Activated CD4-positive, alpha-beta T cell treated with anti-CD3 and anti-CD28 coated beads, Interleukin-2, amount 50 U/mL, for 48 hours (primary cell): ENCODE results near the gene MS4A10.
"Not testable (repeated sequence)": the region's sequence is repeated elsewhere in the genome, so short reads cannot be mapped to it uniquely, and the experiment has no call there.

Source experiments
- DNase-seq, 2 experiments: peaks; one replicate each; pipeline ENCODE4 v3.0.0-alpha.2; 2020

MS4A10 gene

GRCh38 chr11:60785136-60785535 lies at the start of gene MS4A10:
MS4A10 (plus strand) TSS chr11:60785333; CDS start chr11:60790336, 5,003 bp downstream.
- no peak for DNase-seq

- no peak for DNase-seq
These were observed 46.0 kb upstream of the MS4A10 start for GRCh38 chr11:60739114-60739513.

- DNase-seq = no peak
These were observed 44.6 kb upstream of the MS4A10 start for GRCh38 chr11:60740573-60740972.

- no peak for DNase-seq
These were observed 43.7 kb upstream of the MS4A10 start for GRCh38 chr11:60741421-60741820.

- DNase-seq = no peak
These were observed 42.1 kb upstream of the MS4A10 start for GRCh38 chr11:60743058-60743457.

- no peak for DNase-seq
These were observed 41.0 kb upstream of the MS4A10 start for GRCh38 chr11:60744114-60744513.

- DNase-seq = no peak
These were observed 37.7 kb upstream of the MS4A10 start for GRCh38 chr11:60747359-60747873.

- DNase-seq = no peak
These were observed 36.9 kb upstream of the MS4A10 start for GRCh38 chr11:60748225-60748624.

GRCh38 chr11:60748821-60749220 lies 36.3 kb upstream of the MS4A10 start:
- DNase-seq = no peak

- no peak for DNase-seq
These were observed 34.2 kb upstream of the MS4A10 start for GRCh38 chr11:60750911-60751310.

- no peak for DNase-seq
These were observed 31.8 kb upstream of the MS4A10 start for GRCh38 chr11:60753309-60753708.

- no peak for DNase-seq
These were observed 30.2 kb upstream of the MS4A10 start for GRCh38 chr11:60754887-60755286.

- DNase-seq = no peak
These were observed 28.7 kb upstream of the MS4A10 start, which contains the start of gene MS4A15 for GRCh38 chr11:60756307-60757032. MS4A15 (plus strand) TSS chr11:60756867; CDS start chr11:60763734, 6,867 bp downstream.

- no peak for DNase-seq
These were observed 27.8 kb upstream of the MS4A10 start for GRCh38 chr11:60757231-60757800.

GRCh38 chr11:60758671-60759070 lies 26.5 kb upstream of the MS4A10 start:
- DNase-seq = not testable (repeated sequence)

- not testable (repeated sequence) for DNase-seq
These were observed 25.5 kb upstream of the MS4A10 start for GRCh38 chr11:60759438-60760225.

- DNase-seq = no peak
These were observed 23.5 kb upstream of the MS4A10 start for GRCh38 chr11:60761436-60762190.

GRCh38 chr11:60762851-60763691 lies 22.1 kb upstream of the MS4A10 start:
- DNase-seq = no peak

GRCh38 chr11:60763692-60764369 lies 21.3 kb upstream of the MS4A10 start:
- no peak for DNase-seq

- DNase-seq = no peak
These were observed 20.3 kb upstream of the MS4A10 start for GRCh38 chr11:60764879-60765278.

GRCh38 chr11:60765355-60765754 lies 19.8 kb upstream of the MS4A10 start:
- DNase-seq = no peak
